ENCODE results near the gene MMRN2.

Gene MMRN2

GRCh38 chr10:86970162-86970981, 13.0 kb upstream of the MMRN2 start:
- peak; percentile 85 for DNase-seq (ENCODE audit: low read depth)

GRCh38 chr10:86969421-86970041, 12.1 kb upstream of the MMRN2 start:
- peak; percentile 60 for DNase-seq (ENCODE audit: low read depth)

GRCh38 chr10:86968994-86969355, 11.6 kb upstream of the MMRN2 start:
- no peak for DNase-seq (ENCODE audit: low read depth)

GRCh38 chr10:86968271-86968993, 11.0 kb upstream of the MMRN2 start, which contains the start of gene ADIRF:
TSS of gene ADIRF (plus strand) at chr10:86968482. CDS start at chr10:86968545, 63 bp downstream.
- peak; percentile 58 for DNase-seq (ENCODE audit: low read depth)

GRCh38 chr10:86967481-86967941, 10.1 kb upstream of the MMRN2 start:
- DNase-seq (ENCODE audit: low read depth): no peak

- DNase-seq (ENCODE audit: low read depth): no peak
Measured at GRCh38 chr10:86965986-86966654, 8.7 kb upstream of the MMRN2 start.

GRCh38 chr10:86964847-86965190, 7.4 kb upstream of the MMRN2 start:
- no peak for DNase-seq (ENCODE audit: low read depth)

GRCh38 chr10:86964061-86964846, 6.8 kb upstream of the MMRN2 start:
- DNase-seq (ENCODE audit: low read depth): no peak

GRCh38 chr10:86963341-86963919, 6.0 kb upstream of the MMRN2 start:
- no peak for DNase-seq (ENCODE audit: low read depth)

- DNase-seq (ENCODE audit: low read depth): no peak
Measured at GRCh38 chr10:86962981-86963310, 5.5 kb upstream of the MMRN2 start.

GRCh38 chr10:86962136-86962980, 4.9 kb upstream of the MMRN2 start:
- DNase-seq (ENCODE audit: low read depth): no peak

- DNase-seq (ENCODE audit: low read depth): peak; percentile 38
Measured at GRCh38 chr10:86961481-86962091, 4.2 kb upstream of the MMRN2 start.

GRCh38 chr10:86960863-86961434, 3.5 kb upstream of the MMRN2 start:
- DNase-seq (ENCODE audit: low read depth): no peak

GRCh38 chr10:86960003-86960862, 2.8 kb upstream of the MMRN2 start:
- peak; percentile 73 for DNase-seq (ENCODE audit: low read depth)

GRCh38 chr10:86959737-86960002, 2.3 kb upstream of the MMRN2 start:
- DNase-seq (ENCODE audit: low read depth): no peak

- DNase-seq (ENCODE audit: low read depth): peak; percentile 82
Measured at GRCh38 chr10:86958901-86959736, 1.7 kb upstream of the MMRN2 start.

- DNase-seq (ENCODE audit: low read depth): no peak
Measured at GRCh38 chr10:86958116-86958900, 893 bp upstream of the MMRN2 start, which contains the start of gene SNCG. TSS of gene SNCG (plus strand) at chr10:86958599. CDS start at chr10:86958698, 99 bp downstream.

Measured in EH (cell line).